DMS153 treated with DMSO at 0.1 percent for 48 hours (cell line): ENCODE data around the gene BTBD9.
A peak's percentile ranks its signal among the peaks of the same experiment; 100 is the strongest.

ENCODE experiments used
- DNase-seq: peaks from one replicate; lab custom pipeline; 2025; ENCODE audit not compliant: unreplicated experiment; lab: John Stamatoyannopoulos, UW

Gene BTBD9

GRCh38 chr6:38153076-38153797, 486.5 kb downstream of the BTBD9 start:
- no peak for DNase-seq

- DNase-seq = no peak
Observed at GRCh38 chr6:38152620-38153019, 487.1 kb downstream of the BTBD9 start.

GRCh38 chr6:38151580-38152500, 487.9 kb downstream of the BTBD9 start:
- no peak for DNase-seq

- no peak for DNase-seq
Observed at GRCh38 chr6:38150681-38151296, 488.9 kb downstream of the BTBD9 start.

GRCh38 chr6:38150021-38150420, 489.7 kb downstream of the BTBD9 start:
- DNase-seq = no peak

- DNase-seq = peak; percentile 7
Observed at GRCh38 chr6:38149531-38149930, 490.2 kb downstream of the BTBD9 start.

- DNase-seq = no peak
Observed at GRCh38 chr6:38148606-38149005, 491.1 kb downstream of the BTBD9 start.

GRCh38 chr6:38146734-38147027, 493.0 kb downstream of the BTBD9 start:
- DNase-seq = no peak

GRCh38 chr6:38146021-38146733, 493.6 kb downstream of the BTBD9 start:
- no peak for DNase-seq

- no peak for DNase-seq
Observed at GRCh38 chr6:38144365-38144945, 495.3 kb downstream of the BTBD9 start.

- no peak for DNase-seq
Observed at GRCh38 chr6:38143191-38144150, 496.3 kb downstream of the BTBD9 start.

GRCh38 chr6:38142178-38142902, 497.4 kb downstream of the BTBD9 start:
- DNase-seq = no peak

GRCh38 chr6:38141716-38142115, 498.0 kb downstream of the BTBD9 start:
- DNase-seq = no peak

GRCh38 chr6:38141085-38141484, 498.6 kb downstream of the BTBD9 start:
- DNase-seq = no peak

- no peak for DNase-seq
Observed at GRCh38 chr6:38138374-38138773, 501.4 kb downstream of the BTBD9 start.

GRCh38 chr6:38137608-38138265, 502.0 kb downstream of the BTBD9 start:
- DNase-seq = no peak

GRCh38 chr6:38136547-38136946, 503.2 kb downstream of the BTBD9 start:
- no peak for DNase-seq

GRCh38 chr6:38134704-38135088, 505.0 kb downstream of the BTBD9 start:
- DNase-seq = no peak
